ENCODE data around the gene MRC1. TPM values are rescaled to one million over a fixed set of nuclear protein-coding genes. Genes with fewer than 3 reads are reported as not detected.

Gene MRC1
- total and polyA plus RNA-seq, 10 of the 15 experiments (the other 5 are each of a cell fraction or from before 2014, with no cell fraction given) = 0.01 to 0.21 (median 0.03) TPM; not detected in 5

DNA sequence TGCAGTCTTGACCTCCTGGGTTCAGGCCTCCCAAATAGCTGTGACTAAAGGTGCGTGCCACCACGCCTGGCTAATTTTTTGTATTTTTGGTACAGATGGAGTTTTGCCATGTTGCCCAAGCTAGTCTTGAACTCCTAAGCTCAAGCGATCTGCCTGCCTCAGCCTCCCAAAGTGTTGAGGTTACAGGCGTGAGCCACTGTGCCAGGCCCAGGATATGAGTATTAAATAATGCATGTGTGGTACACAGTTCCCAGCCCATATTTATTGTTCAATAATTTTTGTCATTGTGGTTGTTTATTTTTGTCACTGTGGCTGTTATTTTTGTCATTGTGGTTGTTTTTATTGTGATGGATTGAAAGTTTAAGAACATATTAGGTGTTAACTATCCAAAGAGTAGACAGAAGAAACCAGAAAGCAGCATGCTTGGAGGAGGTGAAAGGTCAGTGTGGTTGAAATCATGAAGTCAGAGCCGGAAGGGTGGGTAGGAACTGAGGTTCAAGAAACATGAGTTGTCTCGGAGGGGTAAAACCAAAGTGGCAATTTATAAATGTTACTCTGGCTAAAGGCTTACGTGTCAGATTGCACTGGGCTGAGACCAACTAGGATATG, 45.0 kb downstream of the MRC1 start (continued):
- no peak for TF ChIP-seq TCF12 (IDR thresholded peaks at IDR 0.05; ENCODE audit: low read depth, low read length)
- TF ChIP-seq, protein P1, sequence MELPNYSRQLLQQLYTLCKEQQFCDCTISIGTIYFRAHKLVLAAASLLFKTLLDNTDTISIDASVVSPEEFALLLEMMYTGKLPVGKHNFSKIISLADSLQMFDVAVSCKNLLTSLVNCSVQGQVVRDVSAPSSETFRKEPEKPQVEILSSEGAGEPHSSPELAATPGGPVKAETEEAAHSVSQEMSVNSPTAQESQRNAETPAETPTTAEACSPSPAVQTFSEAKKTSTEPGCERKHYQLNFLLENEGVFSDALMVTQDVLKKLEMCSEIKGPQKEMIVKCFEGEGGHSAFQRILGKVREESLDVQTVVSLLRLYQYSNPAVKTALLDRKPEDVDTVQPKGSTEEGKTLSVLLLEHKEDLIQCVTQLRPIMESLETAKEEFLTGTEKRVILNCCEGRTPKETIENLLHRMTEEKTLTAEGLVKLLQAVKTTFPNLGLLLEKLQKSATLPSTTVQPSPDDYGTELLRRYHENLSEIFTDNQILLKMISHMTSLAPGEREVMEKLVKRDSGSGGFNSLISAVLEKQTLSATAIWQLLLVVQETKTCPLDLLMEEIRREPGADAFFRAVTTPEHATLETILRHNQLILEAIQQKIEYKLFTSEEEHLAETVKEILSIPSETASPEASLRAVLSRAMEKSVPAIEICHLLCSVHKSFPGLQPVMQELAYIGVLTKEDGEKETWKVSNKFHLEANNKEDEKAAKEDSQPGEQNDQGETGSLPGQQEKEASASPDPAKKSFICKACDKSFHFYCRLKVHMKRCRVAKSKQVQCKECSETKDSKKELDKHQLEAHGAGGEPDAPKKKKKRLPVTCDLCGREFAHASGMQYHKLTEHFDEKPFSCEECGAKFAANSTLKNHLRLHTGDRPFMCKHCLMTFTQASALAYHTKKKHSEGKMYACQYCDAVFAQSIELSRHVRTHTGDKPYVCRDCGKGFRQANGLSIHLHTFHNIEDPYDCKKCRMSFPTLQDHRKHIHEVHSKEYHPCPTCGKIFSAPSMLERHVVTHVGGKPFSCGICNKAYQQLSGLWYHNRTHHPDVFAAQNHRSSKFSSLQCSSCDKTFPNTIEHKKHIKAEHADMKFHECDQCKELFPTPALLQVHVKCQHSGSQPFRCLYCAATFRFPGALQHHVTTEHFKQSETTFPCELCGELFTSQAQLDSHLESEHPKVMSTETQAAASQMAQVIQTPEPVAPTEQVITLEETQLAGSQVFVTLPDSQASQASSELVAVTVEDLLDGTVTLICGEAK (IDR thresholded peaks at IDR 0.05; ENCODE audit: borderline replicate concordance) = no peak
- no peak for TF ChIP-seq CEBPB (IDR thresholded peaks at IDR 0.05; ENCODE audit: borderline replicate concordance in 1 of 2, low read depth in 2 of 2, low read length in 2 of 2)
- 0 out of 2 replicates have a peak, but pooled peaks have one; percentile 18 for TF ChIP-seq MLLT1 (IDR thresholded peaks at IDR 0.05)
- TF ChIP-seq EP300 (IDR thresholded peaks at IDR 0.05; ENCODE audit: borderline replicate concordance in 1 of 2, control insufficient read depth in 1 of 2, low read depth in 2 of 2, low read length in 2 of 2) = peak; percentile 21 to 36; a peak in 2 of 4 replicates
- peak; percentile 74; the same call in 1 of the 2 replicates for TF ChIP-seq ATF7 (IDR thresholded peaks at IDR 0.05; ENCODE audit: low read depth)
- no peak for TF ChIP-seq RELB (IDR thresholded peaks at IDR 0.05; ENCODE audit: low read depth)
- no peak for TF ChIP-seq IRF5 (IDR thresholded peaks at IDR 0.05; ENCODE audit: borderline replicate concordance)
- peak; percentile 76 for TF ChIP-seq MEF2B (IDR thresholded peaks at IDR 0.05; ENCODE audit: partially characterized antibody, poor library complexity, severe bottlenecking)
- TF ChIP-seq, protein P2, sequence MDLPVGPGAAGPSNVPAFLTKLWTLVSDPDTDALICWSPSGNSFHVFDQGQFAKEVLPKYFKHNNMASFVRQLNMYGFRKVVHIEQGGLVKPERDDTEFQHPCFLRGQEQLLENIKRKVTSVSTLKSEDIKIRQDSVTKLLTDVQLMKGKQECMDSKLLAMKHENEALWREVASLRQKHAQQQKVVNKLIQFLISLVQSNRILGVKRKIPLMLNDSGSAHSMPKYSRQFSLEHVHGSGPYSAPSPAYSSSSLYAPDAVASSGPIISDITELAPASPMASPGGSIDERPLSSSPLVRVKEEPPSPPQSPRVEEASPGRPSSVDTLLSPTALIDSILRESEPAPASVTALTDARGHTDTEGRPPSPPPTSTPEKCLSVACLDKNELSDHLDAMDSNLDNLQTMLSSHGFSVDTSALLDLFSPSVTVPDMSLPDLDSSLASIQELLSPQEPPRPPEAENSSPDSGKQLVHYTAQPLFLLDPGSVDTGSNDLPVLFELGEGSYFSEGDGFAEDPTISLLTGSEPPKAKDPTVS (IDR thresholded peaks at IDR 0.05; ENCODE audit: low read depth, low read length) = no peak
- TF ChIP-seq CREM (IDR thresholded peaks at IDR 0.05; ENCODE audit: low read depth) = no peak
- TF ChIP-seq NRF1 (conservative IDR thresholded peaks at IDR 0.05; ENCODE audit: low read depth, low read length) = no peak
- TF ChIP-seq EGR1 (IDR thresholded peaks at IDR 0.05; ENCODE audit: borderline replicate concordance in 1 of 2, low read depth in 2 of 2, low read length in 2 of 2) = no peak
- no peak for TF ChIP-seq BCL11A (IDR thresholded peaks at IDR 0.05; ENCODE audit: low read depth, low read length)
- TF ChIP-seq ZNF217 (IDR thresholded peaks at IDR 0.05) = no peak
- TF ChIP-seq, protein P3, sequence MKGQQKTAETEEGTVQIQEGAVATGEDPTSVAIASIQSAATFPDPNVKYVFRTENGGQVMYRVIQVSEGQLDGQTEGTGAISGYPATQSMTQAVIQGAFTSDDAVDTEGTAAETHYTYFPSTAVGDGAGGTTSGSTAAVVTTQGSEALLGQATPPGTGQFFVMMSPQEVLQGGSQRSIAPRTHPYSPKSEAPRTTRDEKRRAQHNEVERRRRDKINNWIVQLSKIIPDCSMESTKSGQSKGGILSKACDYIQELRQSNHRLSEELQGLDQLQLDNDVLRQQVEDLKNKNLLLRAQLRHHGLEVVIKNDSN (IDR thresholded peaks at IDR 0.05; ENCODE audit: borderline replicate concordance, extremely low read length, insufficient read depth, low read depth, low read length) = no peak
- TF ChIP-seq DPF2 (IDR thresholded peaks at IDR 0.05) = no peak

Data from GM12878 (cell line).